Measurements from ENCODE around the gene CLEC4E. TPM values are rescaled to one million over a fixed set of nuclear protein-coding genes. Genes with fewer than 3 reads are reported as not detected.
"Not testable (repeated sequence)": the region's sequence is repeated elsewhere in the genome, so short reads cannot be mapped to it uniquely, and the experiment has no call there.

CLEC4E gene
- total RNA-seq, 2 experiments from 2014 or later = not detected

GRCh38 chr12:8561011-8561410 lies 20.3 kb upstream of the CLEC4E start:
- H3K36me3 Mint-ChIP-seq (ENCODE audit: low read depth) = no peaks in the 10 kb centered on the region
- peaks cover 3% of the 10 kb centered on the region for H3K9me3 Mint-ChIP-seq (ENCODE audit: insufficient read depth)
- DNase-seq = no peak
- H3K27ac Mint-ChIP-seq = no peak overlapping the region
- ChIA-PET CTCF (interaction anchor here (1.9 kb wide), 1 partner anchor 17 kb away, joined by 7 read pairs; no protein-coding TSS in a partner anchor), POLR2A (no interaction called here)
- H3K27me3 Mint-ChIP-seq (ENCODE audit: low read depth) = peaks cover 2% of the 10 kb centered on the region
- H3K4me1 Mint-ChIP-seq (ENCODE audit: low read depth) = no peaks in the 10 kb centered on the region
- no peak overlapping the region for H3K4me3 Mint-ChIP-seq
- no peak for ATAC-seq

- peaks cover 3% of the 10 kb centered on the region for H3K9me3 Mint-ChIP-seq (ENCODE audit: insufficient read depth)
- H3K27me3 Mint-ChIP-seq (ENCODE audit: low read depth) = peaks cover 2% of the 10 kb centered on the region
- no peak overlapping the region for H3K27ac Mint-ChIP-seq
- CTCF ChIA-PET = interaction anchor here (1.9 kb wide), 1 partner anchor 15 kb away, joined by 7 read pairs; no protein-coding TSS in a partner anchor
- H3K36me3 Mint-ChIP-seq (ENCODE audit: low read depth) = no peaks in the 10 kb centered on the region
- no peaks in the 10 kb centered on the region for H3K4me1 Mint-ChIP-seq (ENCODE audit: low read depth)
- DNase-seq (no peak), ATAC-seq (no peak)
- POLR2A ChIA-PET = no interaction called here
- no peak overlapping the region for H3K4me3 Mint-ChIP-seq
Observed at GRCh38 chr12:8559676-8560075, 19.0 kb upstream of the CLEC4E start.

GRCh38 chr12:8556531-8557097 lies 15.9 kb upstream of the CLEC4E start:
- DNase-seq (no peak), ATAC-seq (no peak)
- ChIA-PET POLR2A (no interaction called here), CTCF (interaction anchor here (1.2 to 1.6 kb wide), 2 partner anchors 12 to 304 kb away, joined by 3 to 24 read pairs; no protein-coding TSS in a partner anchor)
- Mint-ChIP-seq H3K27me3 (ENCODE audit: low read depth) (peaks cover 10% of the 10 kb centered on the region), H3K4me3 (no peak overlapping the region), H3K27ac (no peak overlapping the region), H3K36me3 (ENCODE audit: low read depth) (no peaks in the 10 kb centered on the region), H3K4me1 (ENCODE audit: low read depth) (no peaks in the 10 kb centered on the region), H3K9me3 (ENCODE audit: insufficient read depth) (no peaks in the 10 kb centered on the region)

DNA sequence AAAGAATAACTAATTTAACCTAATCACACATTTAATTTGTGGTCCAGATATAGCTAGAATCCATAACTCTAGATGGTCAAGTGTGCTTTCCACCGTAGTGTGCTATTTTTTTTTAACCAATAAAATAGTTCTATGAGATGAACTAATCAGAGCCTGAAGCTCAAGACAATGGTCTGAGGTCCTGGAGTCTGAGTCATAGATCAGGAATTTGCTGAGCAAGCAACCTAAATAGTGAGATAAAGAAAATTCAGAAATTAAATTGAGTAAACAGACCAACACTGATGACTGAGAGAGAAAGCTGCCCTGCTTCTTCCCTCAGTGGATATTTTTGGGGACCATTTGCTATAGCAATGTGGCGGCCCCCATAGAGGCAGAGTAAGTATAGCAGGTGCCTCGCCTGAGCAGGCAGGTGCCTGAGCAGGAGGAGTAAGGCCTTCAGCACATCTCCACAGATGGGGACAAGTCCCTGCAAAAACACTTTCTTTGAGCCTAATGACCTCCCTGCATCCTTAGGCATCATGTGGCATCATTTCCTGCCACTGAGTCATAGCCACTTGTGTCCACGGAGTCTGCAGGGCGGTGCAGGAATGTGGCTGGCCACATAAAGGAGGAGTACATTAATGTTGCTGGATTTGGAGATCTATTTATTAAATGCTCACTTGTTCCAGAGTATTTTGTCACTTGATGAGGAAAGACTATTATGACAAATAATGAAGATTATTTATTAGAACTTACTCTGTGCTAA lies 13.9 kb upstream of the CLEC4E start:
- no peaks in the 10 kb centered on the region for H3K4me1 Mint-ChIP-seq (ENCODE audit: low read depth)
- DNase-seq (no peak), ATAC-seq (no peak)
- H3K36me3 Mint-ChIP-seq (ENCODE audit: low read depth) = no peaks in the 10 kb centered on the region
- H3K27me3 Mint-ChIP-seq (ENCODE audit: low read depth) = peaks cover 10% of the 10 kb centered on the region
- no peaks in the 10 kb centered on the region for H3K9me3 Mint-ChIP-seq (ENCODE audit: insufficient read depth)
- CTCF ChIA-PET = interaction anchor here (2.2 kb wide), 1 partner anchor 10 kb away, joined by 12 read pairs; no protein-coding TSS in a partner anchor
- H3K27ac Mint-ChIP-seq = no peak overlapping the region
- H3K4me3 Mint-ChIP-seq = no peak overlapping the region
- POLR2A ChIA-PET = no interaction called here

DNA sequence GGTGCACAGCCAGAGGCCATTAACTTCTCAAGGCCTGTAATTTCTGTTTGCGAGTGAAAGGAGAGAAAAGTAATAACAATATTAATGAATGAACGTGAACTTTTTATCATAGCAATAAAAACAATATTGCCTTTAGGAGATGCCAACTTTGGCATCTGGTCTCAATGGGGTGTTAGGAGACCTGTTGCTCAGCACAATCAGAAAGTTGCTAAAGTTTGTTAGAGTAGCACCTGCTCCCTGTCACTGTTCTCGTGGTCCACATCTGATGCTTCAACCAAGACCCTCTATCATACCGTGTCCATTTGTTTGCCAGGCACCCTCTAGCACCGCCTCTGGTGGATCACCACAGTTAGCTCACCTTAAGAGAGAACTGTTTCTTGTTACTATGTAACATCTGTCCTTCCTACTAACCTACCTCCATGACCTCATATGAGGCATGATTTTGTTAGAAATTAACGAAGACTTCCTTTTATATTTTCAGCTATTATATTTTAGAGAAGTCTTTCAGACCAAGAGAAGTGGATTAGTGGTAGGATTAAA lies 12.5 kb upstream of the CLEC4E start:
- Mint-ChIP-seq H3K27ac (no peak overlapping the region), H3K36me3 (ENCODE audit: low read depth) (no peaks in the 10 kb centered on the region), H3K4me3 (no peak overlapping the region), H3K4me1 (ENCODE audit: low read depth) (no peaks in the 10 kb centered on the region), H3K9me3 (ENCODE audit: insufficient read depth) (no peaks in the 10 kb centered on the region), H3K27me3 (ENCODE audit: low read depth) (peaks cover 15% of the 10 kb centered on the region)
- POLR2A ChIA-PET = no interaction called here
- DNase-seq (no peak), ATAC-seq (no peak)
- CTCF ChIA-PET = interaction anchor here (2.2 kb wide), 1 partner anchor 9 kb away, joined by 12 read pairs; no protein-coding TSS in a partner anchor

GRCh38 chr12:8549381-8549780 lies 8.7 kb upstream of the CLEC4E start:
- H3K27ac Mint-ChIP-seq = no peak overlapping the region
- POLR2A ChIA-PET = no interaction called here

GRCh38 chr12:8548192-8548591 lies 7.5 kb upstream of the CLEC4E start:
- no peak for DNase-seq
- POLR2A ChIA-PET = no interaction called here
- peaks cover 3% of the 10 kb centered on the region for H3K4me1 Mint-ChIP-seq (ENCODE audit: low read depth)
- H3K4me3 Mint-ChIP-seq = no peak overlapping the region
- H3K9me3 Mint-ChIP-seq (ENCODE audit: insufficient read depth) = no peaks in the 10 kb centered on the region
- no peaks in the 10 kb centered on the region for H3K36me3 Mint-ChIP-seq (ENCODE audit: low read depth)
- H3K27me3 Mint-ChIP-seq (ENCODE audit: low read depth) = peaks cover 28% of the 10 kb centered on the region
- no peak for ATAC-seq
- H3K27ac Mint-ChIP-seq = no peak overlapping the region
- CTCF ChIA-PET = no interaction called here

More at GRCh38 chr12:8549381-8549780, 8.7 kb upstream of the CLEC4E start:
- Mint-ChIP-seq H3K4me3 (no peak overlapping the region), H3K4me1 (ENCODE audit: low read depth) (peaks cover 3% of the 10 kb centered on the region), H3K36me3 (ENCODE audit: low read depth) (no peaks in the 10 kb centered on the region), H3K27me3 (ENCODE audit: low read depth) (peaks cover 31% of the 10 kb centered on the region), H3K9me3 (ENCODE audit: insufficient read depth) (no peaks in the 10 kb centered on the region)
- ATAC-seq = no peak
- DNase-seq = no peak
- CTCF ChIA-PET = no interaction called here

DNA sequence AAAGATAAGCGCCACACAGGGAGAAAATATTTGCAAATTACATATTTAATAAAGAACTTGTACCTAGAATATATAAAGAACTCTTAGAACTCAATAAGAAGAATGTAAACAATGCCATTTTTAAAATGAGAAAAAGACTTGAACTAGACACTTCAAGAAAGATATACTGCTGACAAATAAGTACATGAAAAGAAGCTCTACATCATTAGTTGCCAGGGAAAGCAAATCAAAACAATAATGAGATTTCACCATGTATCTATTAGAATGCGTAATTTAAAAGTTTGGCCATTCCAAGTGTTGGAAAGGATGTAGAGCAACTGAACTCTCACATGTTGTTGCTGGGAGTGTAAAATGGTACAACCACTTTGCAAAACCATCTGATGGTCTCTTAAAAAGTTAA lies 6.9 kb upstream of the CLEC4E start:
- peaks cover 3% of the 10 kb centered on the region for H3K4me1 Mint-ChIP-seq (ENCODE audit: low read depth)
- H3K4me3 Mint-ChIP-seq = no peak overlapping the region
- H3K36me3 Mint-ChIP-seq (ENCODE audit: low read depth) = no peaks in the 10 kb centered on the region
- no peaks in the 10 kb centered on the region for H3K9me3 Mint-ChIP-seq (ENCODE audit: insufficient read depth)
- CTCF ChIA-PET = no interaction called here
- ATAC-seq = no peak
- POLR2A ChIA-PET = no interaction called here
- peaks cover 26% of the 10 kb centered on the region for H3K27me3 Mint-ChIP-seq (ENCODE audit: low read depth)
- no peak overlapping the region for H3K27ac Mint-ChIP-seq
- DNase-seq = no peak

DNA sequence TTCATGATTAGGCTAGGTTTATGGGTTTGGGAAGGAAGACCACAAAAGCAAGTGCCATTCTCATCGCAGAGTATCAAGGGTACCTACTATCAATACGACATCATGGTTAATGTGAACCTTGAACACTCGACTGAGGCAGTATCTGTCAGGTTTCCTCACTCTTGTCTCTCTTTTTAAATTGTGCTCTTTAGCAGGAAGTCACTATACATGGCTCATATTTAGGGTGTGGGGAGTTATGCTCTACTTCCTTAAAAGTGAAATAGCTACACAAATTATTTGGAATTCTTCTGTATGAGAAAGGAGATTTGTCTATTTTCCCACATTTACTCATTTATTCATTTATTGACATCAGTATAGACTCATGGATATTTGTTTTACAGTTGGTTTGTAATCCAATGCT lies 5.9 kb upstream of the CLEC4E start:
- no peak overlapping the region for H3K4me3 Mint-ChIP-seq
- ChIA-PET POLR2A (no interaction called here), CTCF (no interaction called here)
- peaks cover 5% of the 10 kb centered on the region for H3K4me1 Mint-ChIP-seq (ENCODE audit: low read depth)
- H3K27me3 Mint-ChIP-seq (ENCODE audit: low read depth) = peaks cover 27% of the 10 kb centered on the region
- no peaks in the 10 kb centered on the region for H3K9me3 Mint-ChIP-seq (ENCODE audit: insufficient read depth)
- no peak overlapping the region for H3K27ac Mint-ChIP-seq
- no peaks in the 10 kb centered on the region for H3K36me3 Mint-ChIP-seq (ENCODE audit: low read depth)
- ATAC-seq = no peak
- DNase-seq = no peak

- ChIA-PET CTCF (interaction anchor here (0.6 to 3.8 kb wide), 83 partner anchors 8 to 793 kb away, joined by 3 to 46 read pairs (median 4); partner anchors contain the start of genes A2ML1, AICDA, M6PR and PHC1), POLR2A (interaction anchor here (0.6 kb wide), 1 partner anchor 100 kb away, joined by 3 read pairs; no protein-coding TSS in a partner anchor)
- Mint-ChIP-seq H3K9me3 (ENCODE audit: insufficient read depth) (no peaks in the 10 kb centered on the region), H3K4me3 (no peak overlapping the region), H3K4me1 (ENCODE audit: low read depth) (peaks cover 9% of the 10 kb centered on the region), H3K36me3 (ENCODE audit: low read depth) (no peaks in the 10 kb centered on the region), H3K27ac (no peak overlapping the region), H3K27me3 (ENCODE audit: low read depth) (peaks cover 43% of the 10 kb centered on the region)
- DNase-seq (peak; percentile 83), ATAC-seq (peak; percentile 76)
Observed at GRCh38 chr12:8544295-8544694, 3.6 kb upstream of the CLEC4E start.

- ChIA-PET CTCF (interaction anchor here (1.1 to 3.8 kb wide), 3 partner anchors 68 to 349 kb away, joined by 5 to 46 read pairs (median 9); no protein-coding TSS in a partner anchor), POLR2A (no interaction called here)
- no peaks in the 10 kb centered on the region for H3K36me3 Mint-ChIP-seq (ENCODE audit: low read depth)
- peaks cover 9% of the 10 kb centered on the region for H3K4me1 Mint-ChIP-seq (ENCODE audit: low read depth)
- H3K4me3 Mint-ChIP-seq = no peak overlapping the region
- H3K27me3 Mint-ChIP-seq (ENCODE audit: low read depth) = peaks cover 38% of the 10 kb centered on the region
- ATAC-seq (no peak), DNase-seq (no peak)
- no peaks in the 10 kb centered on the region for H3K9me3 Mint-ChIP-seq (ENCODE audit: insufficient read depth)
- H3K27ac Mint-ChIP-seq = no peak overlapping the region
Observed at GRCh38 chr12:8541562-8541961, 857 bp upstream of the CLEC4E start.

- H3K4me3 Mint-ChIP-seq; CTCF ChIA-PET; H3K36me3 Mint-ChIP-seq (ENCODE audit: low read depth); H3K9me3 Mint-ChIP-seq (ENCODE audit: insufficient read depth); POLR2A ChIA-PET; ATAC-seq; H3K4me1 Mint-ChIP-seq (ENCODE audit: low read depth); DNase-seq; H3K27ac Mint-ChIP-seq: not testable (repeated sequence)
- H3K27me3 Mint-ChIP-seq (ENCODE audit: low read depth) = peaks cover 57% of the 10 kb centered on the region
Observed at GRCh38 chr12:8537820-8538219, 2.9 kb downstream of the CLEC4E start.

Data from activated CD8-positive, alpha-beta T cell treated with anti-CD3 and anti-CD28 coated beads, Interleukin-2, amount 10 ng/mL, durations not matched to agents 7 days and 5 days (primary cell).